GM12892 (cell line): ENCODE measurements around the gene WFDC13.
"Not testable (repeated sequence)": the region's sequence is repeated elsewhere in the genome, so short reads cannot be mapped to it uniquely, and the experiment has no call there.

ENCODE experiments used
- POLR2AphosphoS5 ChIP-seq: IDR thresholded peaks from 2 replicates; pipeline ENCODE4 v1.6.1; 2011; ENCODE audit warnings: low read depth, low read length, control low read depth
- TAF1 ChIP-seq: IDR thresholded peaks from 2 replicates; pipeline ENCODE4 v1.6.1; 2011; ENCODE audit warnings: low read depth, mild to moderate bottlenecking, control low read depth, low read length, borderline replicate concordance

DNA sequence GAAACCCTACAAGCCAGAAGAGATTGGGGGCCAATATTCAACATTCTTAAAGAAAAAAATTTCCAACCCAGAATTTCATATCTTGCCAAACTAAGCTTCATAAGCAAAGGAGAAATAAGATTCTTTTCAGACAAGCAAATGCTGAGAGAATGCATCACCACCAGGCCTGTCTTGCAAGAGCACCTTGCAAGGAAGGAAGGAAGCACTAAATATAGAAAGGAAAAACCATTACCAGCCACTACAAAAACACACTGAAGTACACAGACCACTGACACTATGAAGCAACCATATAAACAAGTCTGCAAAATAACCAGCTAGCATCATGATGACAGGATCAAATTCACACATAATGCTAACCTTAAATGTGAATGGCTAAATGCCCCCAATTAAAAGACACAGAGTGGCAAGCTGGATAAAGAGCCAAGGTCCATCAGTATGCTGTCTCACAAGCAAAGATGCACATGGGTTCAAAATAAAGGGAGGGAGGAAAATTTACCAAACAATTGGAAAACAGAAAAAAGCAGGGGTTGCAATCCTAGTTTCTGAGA lies 14.4 kb downstream of the WFDC13 start:
- not testable (repeated sequence) for TF ChIP-seq POLR2AphosphoS5, TAF1
